Calu3 (cell line): ENCODE data around the gene KRT5. TPM values are rescaled to one million over a fixed set of nuclear protein-coding genes. Genes with fewer than 3 reads are reported as not detected.

Experiments used
- BruUV-seq: library from RNA; stranded (reverse); fragments of 400-500 nt; replicated peaks from 2 replicates; lab custom pipeline; 2021; lab: Mats Ljungman, UMichigan
- CTCF ChIA-PET: fragments of 300-600 bp; sonication (Branson Sonifier 250); formaldehyde crosslinking; loops from one replicate; lab custom pipeline; 2022; ENCODE audit warnings: antibody characterized with exemption; lab: Charles Lee
- DNase-seq: peaks from one replicate; pipeline ENCODE4 v3.0.0; 2022
- H3K27ac Mint-ChIP-seq: one replicate; pipeline ENCODE4 v1.8.0; 2022; ENCODE audit warnings: mixed read lengths; ENCODE audit not compliant: unreplicated experiment
- H3K27me3 Mint-ChIP-seq: one replicate; pipeline ENCODE4 v1.8.0; 2022; ENCODE audit warnings: mixed read lengths; ENCODE audit not compliant: unreplicated experiment
- H3K36me3 Mint-ChIP-seq: one replicate; pipeline ENCODE4 v1.8.0; 2022; ENCODE audit warnings: mild to moderate bottlenecking, moderate library complexity, mixed read lengths; ENCODE audit not compliant: insufficient read depth, unreplicated experiment
- H3K4me1 Mint-ChIP-seq: one replicate; pipeline ENCODE4 v1.8.0; 2022; ENCODE audit warnings: mild to moderate bottlenecking, low read depth, mixed read lengths; ENCODE audit not compliant: unreplicated experiment
- H3K4me3 Mint-ChIP-seq: one replicate; pipeline ENCODE4 v1.8.0; 2022; ENCODE audit warnings: mild to moderate bottlenecking, low read depth, moderate library complexity, mixed read lengths; ENCODE audit not compliant: unreplicated experiment
- H3K9me3 Mint-ChIP-seq: one replicate; pipeline ENCODE4 v1.8.0; 2022; ENCODE audit warnings: low read depth, mixed read lengths; ENCODE audit not compliant: unreplicated experiment
- intact Hi-C: fragments of 100-400 bp; cut with micrococcal nuclease; formaldehyde crosslinking; loops from one replicate; pipeline ENCODE4 v1.10.0; 2022; ENCODE audit not compliant: unreplicated experiment
- total RNA-seq: library from RNA; stranded (reverse); gene quantifications from 2 replicates; pipeline ENCODE4 v1.2.3, GENCODE V29; 2022
- TF ChIP-seq, protein P1 (sequence below): fragments of 200-600 bp; IDR thresholded peaks from one replicate; pipeline ENCODE4 v1.8.0; 2022; ENCODE audit warnings: antibody characterized with exemption; ENCODE audit not compliant: unreplicated experiment

Gene KRT5
- total RNA-seq, 1 experiment from 2014 or later = 1.3 TPM

DNA sequence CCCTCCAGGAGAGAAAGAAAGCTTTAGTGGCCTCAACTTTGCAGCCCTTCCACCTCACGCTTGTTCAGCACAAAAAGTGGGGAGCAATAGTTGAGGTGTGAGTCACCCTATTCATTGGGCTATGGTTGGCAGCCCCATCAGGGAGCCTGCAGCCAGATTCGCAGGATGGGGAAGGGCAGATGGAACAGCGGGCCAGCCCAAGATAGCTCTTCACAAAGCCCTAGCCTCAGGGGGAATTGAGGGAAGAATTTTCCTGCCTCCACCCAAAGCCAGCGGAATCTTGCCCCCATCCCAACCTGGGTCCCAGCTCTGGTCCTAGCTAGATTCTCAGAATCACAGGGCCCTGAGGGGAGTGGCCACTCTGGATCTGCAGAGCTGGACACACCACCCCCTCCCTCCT, 3.6 kb upstream of the KRT5 start:
- DNase-seq = no peak
- Mint-ChIP-seq H3K27ac (no peak overlapping the region), H3K4me1 (peaks cover 12% of the 10 kb centered on the region), H3K27me3 (peaks cover 13% of the 10 kb centered on the region), H3K4me3 (no peak overlapping the region), H3K9me3 (no peaks in the 10 kb centered on the region), H3K36me3 (no peaks in the 10 kb centered on the region)
- intact Hi-C loops = no loop called here
- CTCF ChIA-PET = no interaction called here
- TF ChIP-seq, protein P1, sequence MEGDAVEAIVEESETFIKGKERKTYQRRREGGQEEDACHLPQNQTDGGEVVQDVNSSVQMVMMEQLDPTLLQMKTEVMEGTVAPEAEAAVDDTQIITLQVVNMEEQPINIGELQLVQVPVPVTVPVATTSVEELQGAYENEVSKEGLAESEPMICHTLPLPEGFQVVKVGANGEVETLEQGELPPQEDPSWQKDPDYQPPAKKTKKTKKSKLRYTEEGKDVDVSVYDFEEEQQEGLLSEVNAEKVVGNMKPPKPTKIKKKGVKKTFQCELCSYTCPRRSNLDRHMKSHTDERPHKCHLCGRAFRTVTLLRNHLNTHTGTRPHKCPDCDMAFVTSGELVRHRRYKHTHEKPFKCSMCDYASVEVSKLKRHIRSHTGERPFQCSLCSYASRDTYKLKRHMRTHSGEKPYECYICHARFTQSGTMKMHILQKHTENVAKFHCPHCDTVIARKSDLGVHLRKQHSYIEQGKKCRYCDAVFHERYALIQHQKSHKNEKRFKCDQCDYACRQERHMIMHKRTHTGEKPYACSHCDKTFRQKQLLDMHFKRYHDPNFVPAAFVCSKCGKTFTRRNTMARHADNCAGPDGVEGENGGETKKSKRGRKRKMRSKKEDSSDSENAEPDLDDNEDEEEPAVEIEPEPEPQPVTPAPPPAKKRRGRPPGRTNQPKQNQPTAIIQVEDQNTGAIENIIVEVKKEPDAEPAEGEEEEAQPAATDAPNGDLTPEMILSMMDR = no peak
- BruUV-seq = no TSS peak

DNA sequence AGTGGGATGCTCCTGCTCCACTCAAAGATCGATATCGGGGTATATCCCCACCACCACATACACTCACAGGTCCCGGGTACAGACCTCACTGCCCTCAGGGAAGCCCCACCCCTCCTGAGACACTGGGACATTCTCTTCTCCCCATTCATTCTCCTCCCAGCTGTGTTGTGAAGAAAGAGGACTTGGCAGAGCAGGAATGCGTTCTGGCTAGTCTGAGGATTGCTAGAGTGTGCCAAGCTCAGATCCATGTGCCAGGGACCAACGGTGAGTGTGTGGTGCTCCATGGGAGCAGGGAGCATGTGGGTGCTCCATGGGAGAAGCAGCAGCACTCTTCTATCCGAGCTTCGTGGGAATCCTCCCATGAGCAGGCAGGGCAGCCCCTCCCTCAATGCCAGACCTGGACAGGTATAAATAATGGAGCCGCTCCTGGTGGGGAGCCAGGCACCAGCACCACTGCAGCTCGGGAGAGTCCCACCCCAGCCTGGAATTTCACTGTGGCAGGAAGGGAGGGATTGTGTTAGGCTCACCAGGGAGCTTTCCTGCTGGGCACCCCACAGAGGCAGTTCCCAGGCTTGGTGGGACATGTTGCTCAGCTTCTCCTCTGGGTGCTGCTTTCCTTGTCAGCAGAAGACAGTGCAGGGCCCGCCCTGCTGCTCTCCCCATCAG, 2.3 kb upstream of the KRT5 start:
- Mint-ChIP-seq H3K36me3 (no peaks in the 10 kb centered on the region), H3K9me3 (no peaks in the 10 kb centered on the region), H3K4me3 (no peak overlapping the region), H3K27ac (no peak overlapping the region), H3K4me1 (peaks cover 12% of the 10 kb centered on the region), H3K27me3 (peaks cover 14% of the 10 kb centered on the region)
- intact Hi-C loops = no loop called here
- no peak for DNase-seq
- TF ChIP-seq, protein P1 = no peak
- CTCF ChIA-PET = no interaction called here
- BruUV-seq = no TSS peak

DNA sequence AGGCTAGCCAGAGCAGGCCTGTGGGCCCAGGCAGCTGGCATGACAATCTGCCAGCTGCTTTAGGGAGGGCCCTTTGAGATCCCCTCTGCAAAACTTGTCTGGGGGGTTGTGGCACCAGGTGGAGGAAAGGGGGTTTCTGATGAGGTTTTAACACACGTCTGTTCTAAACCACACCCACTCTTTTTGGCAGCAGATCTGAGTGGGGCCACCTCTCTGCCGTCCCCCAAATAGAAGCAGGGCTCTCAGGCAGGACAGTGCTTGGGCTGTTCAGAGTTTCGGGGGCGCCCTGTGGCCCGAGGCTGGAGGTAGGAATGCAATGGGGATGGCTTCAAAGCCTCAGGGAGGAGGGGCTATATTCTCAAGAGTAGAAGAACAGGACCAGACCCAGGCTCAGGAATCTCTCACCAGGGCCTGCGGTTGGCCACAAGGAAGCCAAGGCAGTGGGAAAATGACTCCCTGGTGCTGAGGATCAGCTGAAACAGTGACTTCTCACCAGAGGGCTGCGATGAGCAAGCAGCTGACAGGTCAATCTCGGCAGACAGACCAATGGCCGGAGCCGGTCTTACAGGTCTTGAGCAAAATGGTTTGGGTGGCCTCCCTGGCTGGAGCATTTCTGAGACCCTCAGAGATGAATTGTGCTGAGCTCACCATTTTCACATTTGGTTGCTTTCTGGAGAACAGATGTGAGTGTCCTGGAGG, 1.5 kb upstream of the KRT5 start:
- CTCF ChIA-PET = interaction anchor here (0.7 to 1.4 kb wide), 4 partner anchors 15 to 447 kb away, joined by 3 to 4 read pairs (median 3); no protein-coding TSS in a partner anchor
- H3K36me3 Mint-ChIP-seq = no peaks in the 10 kb centered on the region
- H3K4me3 Mint-ChIP-seq = no peak overlapping the region
- TF ChIP-seq, protein P1 = no peak
- H3K9me3 Mint-ChIP-seq = no peaks in the 10 kb centered on the region
- intact Hi-C loops = no loop called here
- no peak overlapping the region for H3K27ac Mint-ChIP-seq
- peaks cover 12% of the 10 kb centered on the region for H3K4me1 Mint-ChIP-seq
- no peak for DNase-seq
- H3K27me3 Mint-ChIP-seq = peaks cover 14% of the 10 kb centered on the region
- no TSS peak for BruUV-seq

DNA sequence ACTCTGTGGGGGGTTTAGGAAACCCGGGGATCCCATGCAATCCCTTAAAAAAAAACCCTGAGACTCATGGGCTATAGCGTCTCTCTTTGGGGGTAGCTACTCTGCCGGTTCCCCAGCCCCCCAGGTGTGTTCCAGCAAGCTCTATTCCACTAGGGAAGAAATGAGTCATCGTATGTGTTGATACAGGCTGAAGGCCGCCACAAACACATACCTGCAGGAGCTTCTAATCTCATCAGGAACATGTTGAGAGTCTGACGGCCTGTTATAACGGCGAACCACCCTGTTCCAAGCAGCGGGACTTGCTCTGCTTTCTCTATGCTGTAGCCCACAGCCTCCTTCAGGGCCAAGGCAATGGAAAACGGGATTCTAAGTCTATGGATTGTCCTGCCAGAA, 977 bp upstream of the KRT5 start:
- peak; percentile 35 for DNase-seq
- no TSS peak for BruUV-seq
- Mint-ChIP-seq H3K9me3 (no peaks in the 10 kb centered on the region), H3K27ac (no peak overlapping the region), H3K27me3 (peaks cover 19% of the 10 kb centered on the region), H3K4me1 (peaks cover 12% of the 10 kb centered on the region), H3K36me3 (no peaks in the 10 kb centered on the region), H3K4me3 (no peak overlapping the region)
- CTCF ChIA-PET = interaction anchor here (0.7 to 1.4 kb wide), 4 partner anchors 14 to 448 kb away, joined by 3 to 4 read pairs (median 3); no protein-coding TSS in a partner anchor
- intact Hi-C loops = no loop called here
- TF ChIP-seq, protein P1 = no peak
